CD4-positive, alpha-beta T cell treated with Interferon gamma for 1 hour (primary cell): ENCODE results near the gene CA4.

ENCODE experiments used
- DNase-seq: peaks from one replicate; pipeline ENCODE4 v3.0.0-alpha.2; 2020

The CA4 gene

GRCh38 chr17:60134396-60135150 is 15.2 kb upstream of the CA4 start:
- no peak for DNase-seq

- DNase-seq: peak; percentile 78
These were observed 14.4 kb upstream of the CA4 start for GRCh38 chr17:60135151-60135950.

- no peak for DNase-seq
These were observed 13.7 kb upstream of the CA4 start for GRCh38 chr17:60135951-60136666.

GRCh38 chr17:60137731-60138130 is 12.0 kb upstream of the CA4 start:
- DNase-seq: no peak

- no peak for DNase-seq
These were observed 10.9 kb upstream of the CA4 start for GRCh38 chr17:60138769-60139437.

- DNase-seq: peak; percentile 57
These were observed 10.1 kb upstream of the CA4 start for GRCh38 chr17:60139438-60140285.

GRCh38 chr17:60141111-60142018 is 8.4 kb upstream of the CA4 start:
- no peak for DNase-seq

GRCh38 chr17:60142872-60143499 is 6.8 kb upstream of the CA4 start:
- DNase-seq: peak; percentile 60

- DNase-seq: no peak
These were observed 4.5 kb upstream of the CA4 start for GRCh38 chr17:60145006-60145935.

- no peak for DNase-seq
These were observed 3.6 kb upstream of the CA4 start for GRCh38 chr17:60146206-60146605.

- no peak for DNase-seq
These were observed 2.1 kb upstream of the CA4 start for GRCh38 chr17:60147553-60148223.

GRCh38 chr17:60148373-60148772 is 1.4 kb upstream of the CA4 start:
- DNase-seq: no peak

- no peak for DNase-seq
These were observed 1.6 kb downstream of the CA4 start for GRCh38 chr17:60151355-60151754.

GRCh38 chr17:60153606-60154390 is 4.0 kb downstream of the CA4 start:
- no peak for DNase-seq

GRCh38 chr17:60154616-60155426 is 5.0 kb downstream of the CA4 start:
- no peak for DNase-seq

- no peak for DNase-seq
These were observed 5.6 kb downstream of the CA4 start for GRCh38 chr17:60155427-60155814.

GRCh38 chr17:60155815-60156214 is 6.0 kb downstream of the CA4 start:
- DNase-seq: no peak
